Vagina (tissue), 2 donors: ENCODE results near the gene UGT1A6. TPM values are rescaled to one million over a fixed set of nuclear protein-coding genes. Genes with fewer than 3 reads are reported as not detected.

ENCODE experiments used
- DNase-seq, 2 donors: peaks; one replicate each; pipeline ENCODE4 v3.0.0-alpha.2; 2017; ENCODE audit errors: extremely low spot score in 2 of 2
- H3K27ac ChIP-seq: fragments of 200-600 bp; sonication (generic); one replicate; pipeline ENCODE4 v1.5.1; 2019
- H3K27me3 ChIP-seq: fragments of 200-600 bp; sonication (generic); one replicate; pipeline ENCODE4 v1.5.1; 2019
- H3K36me3 ChIP-seq, 2 donors: fragments of 200-600 bp; sonication (generic); one replicate each; pipeline ENCODE4 v1.5.1; 2017 to 2019
- H3K4me1 ChIP-seq: fragments of 200-600 bp; sonication (generic); one replicate; pipeline ENCODE4 v1.5.1; 2019
- H3K4me3 ChIP-seq, 2 donors: fragments of 200-600 bp; sonication (generic); 1 replicate in 1 of 2; 2 replicates in 1 of 2; pipeline ENCODE4 v1.5.1; 2016 to 2019
- H3K9me3 ChIP-seq: fragments of 200-600 bp; sonication (generic); one replicate; pipeline ENCODE4 v1.5.1; 2019
- CTCF ChIP-seq, 3 experiments: fragments of 450-650 bp in 2 of 3; fragments of 200-600 bp in 1 of 3; sonication (generic) in 1 of 3; IDR thresholded peaks; one replicate each; pipeline ENCODE4 v1.5.1; 2017 to 2019; ENCODE audit warnings: antibody characterized with exemption in 3 of 3, mild to moderate bottlenecking in 2 of 3, moderate library complexity in 2 of 3
- POLR2A ChIP-seq, 2 donors: fragments of 450-650 bp; IDR thresholded peaks; one replicate each; pipeline ENCODE4 v1.6.1; 2017; ENCODE audit warnings: antibody characterized with exemption in 2 of 2, mild to moderate bottlenecking in 2 of 2, moderate library complexity in 2 of 2
- POLR2AphosphoS5 ChIP-seq, 2 donors: sonication (generic); formaldehyde crosslinking; IDR thresholded peaks; one replicate each; pipeline ENCODE4 v1.9.0; 2017; ENCODE audit warnings: antibody characterized with exemption in 2 of 2, mild to moderate bottlenecking in 2 of 2, low read depth in 1 of 2; ENCODE audit not compliant: insufficient read depth in 1 of 2
- intact Hi-C: fragments of 100-400 bp; cut with DNase I; formaldehyde crosslinking; loops from one replicate; pipeline ENCODE4 v1.15.1; 2023
- total RNA-seq: library from RNA; depleted of rRNA; stranded (reverse); fragments of >200 nt; gene quantifications from one replicate; pipeline ENCODE4 v1.2.3, GENCODE V29; 2016

The UGT1A6 gene
- total RNA-seq, 1 donor from 2014 or later: 14.0 TPM

- no peak overlapping the region for H3K27ac ChIP-seq
- H3K9me3 ChIP-seq: no peaks in the 10 kb centered on the region
- intact Hi-C loops: no loop called here
- no peaks in the 10 kb centered on the region for H3K27me3 ChIP-seq
- H3K4me1 ChIP-seq: no peaks in the 10 kb centered on the region
- no peak for DNase-seq
- H3K36me3 ChIP-seq: no peaks in the 10 kb centered on the region
- H3K4me3 ChIP-seq: no peak overlapping the region
- TF ChIP-seq POLR2AphosphoS5 (IDR thresholded peaks at IDR 0.05; ENCODE audit: insufficient read depth in 1 of 2, low read depth in 1 of 2) (no peak), CTCF (IDR thresholded peaks at IDR 0.05) (no peak), POLR2A (IDR thresholded peaks at IDR 0.05) (no peak)
Measured at GRCh38 chr2:233754872-233755611, 62.4 kb downstream of the UGT1A6 start.

GRCh38 chr2:233756429-233757081 is 63.9 kb downstream of the UGT1A6 start:
- H3K4me3 ChIP-seq: no peak overlapping the region
- H3K27ac ChIP-seq: no peak overlapping the region
- H3K4me1 ChIP-seq: no peaks in the 10 kb centered on the region
- no peaks in the 10 kb centered on the region for H3K9me3 ChIP-seq
- intact Hi-C loops: no loop called here
- H3K36me3 ChIP-seq: no peaks in the 10 kb centered on the region
- H3K27me3 ChIP-seq: no peaks in the 10 kb centered on the region
- TF ChIP-seq POLR2AphosphoS5 (IDR thresholded peaks at IDR 0.05; ENCODE audit: insufficient read depth in 1 of 2, low read depth in 1 of 2) (no peak), CTCF (IDR thresholded peaks at IDR 0.05) (no peak), POLR2A (IDR thresholded peaks at IDR 0.05) (no peak)
- DNase-seq: no peak

GRCh38 chr2:233758141-233758540 is 65.5 kb downstream of the UGT1A6 start:
- intact Hi-C loops: no loop called here
- Histone ChIP-seq H3K4me3 (no peak overlapping the region), H3K27me3 (no peaks in the 10 kb centered on the region), H3K4me1 (no peaks in the 10 kb centered on the region), H3K36me3 (no peaks in the 10 kb centered on the region), H3K27ac (no peak overlapping the region), H3K9me3 (no peaks in the 10 kb centered on the region)
- no peak for DNase-seq
- no peak for TF ChIP-seq POLR2A (IDR thresholded peaks at IDR 0.05)
- TF ChIP-seq POLR2AphosphoS5 (IDR thresholded peaks at IDR 0.05; ENCODE audit: insufficient read depth in 1 of 2, low read depth in 1 of 2): no peak
- no peak for TF ChIP-seq CTCF (IDR thresholded peaks at IDR 0.05)

GRCh38 chr2:233758849-233759248 is 66.2 kb downstream of the UGT1A6 start:
- Histone ChIP-seq H3K9me3 (no peaks in the 10 kb centered on the region), H3K36me3 (no peaks in the 10 kb centered on the region), H3K27ac (no peak overlapping the region), H3K27me3 (no peaks in the 10 kb centered on the region), H3K4me1 (no peaks in the 10 kb centered on the region), H3K4me3 (no peak overlapping the region)
- DNase-seq: no peak
- no peak for TF ChIP-seq POLR2A (IDR thresholded peaks at IDR 0.05)
- TF ChIP-seq CTCF (IDR thresholded peaks at IDR 0.05): no peak
- intact Hi-C loops: no loop called here

- TF ChIP-seq CTCF (IDR thresholded peaks at IDR 0.05) (no peak), POLR2AphosphoS5 (IDR thresholded peaks at IDR 0.05; ENCODE audit: insufficient read depth in 1 of 2, low read depth in 1 of 2) (no peak), POLR2A (IDR thresholded peaks at IDR 0.05) (no peak)
- Histone ChIP-seq H3K27me3 (no peaks in the 10 kb centered on the region), H3K9me3 (no peaks in the 10 kb centered on the region), H3K4me3 (no peak within 1 kb of the TSS), H3K27ac (no peak within 1 kb of the TSS), H3K4me1 (no peaks in the 10 kb centered on the region), H3K36me3 (no peaks in the 10 kb centered on the region)
- intact Hi-C loops: no loop called here
- DNase-seq: no peak
Measured at GRCh38 chr2:233760043-233760442, 67.4 kb downstream of the UGT1A6 start, which contains the start of gene UGT1A1. Gene UGT1A1, plus strand, starts transcription at chr2:233760270. Its CDS starts 18 bp downstream, at chr2:233760288.
